Endothelial cell (in vitro differentiated cells): ENCODE results near the gene TMEM121. TPM values are rescaled to one million over a fixed set of nuclear protein-coding genes. Genes with fewer than 3 reads are reported as not detected.

ENCODE experiments used
- DNase-seq: peaks from one replicate; pipeline ENCODE4 v3.0.0; 2021; ENCODE audit warnings: low spot score
- H3K27ac Mint-ChIP-seq: one replicate; pipeline ENCODE4 v1.8.0; 2021; ENCODE audit warnings: mixed read lengths, inconsistent platforms; ENCODE audit not compliant: unreplicated experiment
- H3K27me3 Mint-ChIP-seq: one replicate; pipeline ENCODE4 v1.8.0; 2021; ENCODE audit warnings: mild to moderate bottlenecking, moderate library complexity, mixed read lengths, inconsistent platforms; ENCODE audit not compliant: unreplicated experiment
- H3K36me3 Mint-ChIP-seq: one replicate; pipeline ENCODE4 v1.8.0; 2021; ENCODE audit warnings: mild to moderate bottlenecking, low read depth, mixed read lengths, inconsistent platforms; ENCODE audit not compliant: unreplicated experiment
- H3K4me1 Mint-ChIP-seq: one replicate; pipeline ENCODE4 v1.8.0; 2021; ENCODE audit warnings: mild to moderate bottlenecking, mixed read lengths, inconsistent platforms; ENCODE audit not compliant: unreplicated experiment
- H3K4me3 Mint-ChIP-seq: one replicate; pipeline ENCODE4 v1.8.0; 2021; ENCODE audit warnings: mild to moderate bottlenecking, mixed read lengths, inconsistent platforms; ENCODE audit not compliant: unreplicated experiment
- H3K9me3 Mint-ChIP-seq: one replicate; pipeline ENCODE4 v1.8.0; 2021; ENCODE audit warnings: mixed read lengths, inconsistent platforms; ENCODE audit not compliant: unreplicated experiment
- CTCF ChIP-seq: fragments of 200-600 bp; sonication (generic); IDR thresholded peaks from one replicate; pipeline ENCODE4 v1.5.0; 2021; ENCODE audit warnings: antibody characterized with exemption; ENCODE audit not compliant: unreplicated experiment
- total RNA-seq: library from RNA; stranded (reverse); fragmentation: NEBNext Ultra II Directional; extraction: Animal tissue kit (Norgen Biotek cat#: 25700); gene quantifications from one replicate; pipeline ENCODE4 v1.2.1, GENCODE V29; 2021; ENCODE audit not compliant: unreplicated experiment

The TMEM121 gene
- total RNA-seq, 1 donor from 2014 or later, result 1.6 TPM

- Mint-ChIP-seq H3K9me3 (no peaks in the 10 kb centered on the region), H3K4me1 (peaks cover 2% of the 10 kb centered on the region), H3K27ac (no peak overlapping the region), H3K36me3 (no peaks in the 10 kb centered on the region), H3K27me3 (peaks cover 16% of the 10 kb centered on the region), H3K4me3 (no peak overlapping the region)
- no peak for TF ChIP-seq CTCF
- no peak for DNase-seq
Observed at GRCh38 chr14:105493921-105494605, 32.3 kb upstream of the TMEM121 start.

- no peak for DNase-seq
- no peak overlapping the region for H3K27ac Mint-ChIP-seq
- H3K9me3 Mint-ChIP-seq, result no peaks in the 10 kb centered on the region
- peaks cover 2% of the 10 kb centered on the region for H3K4me1 Mint-ChIP-seq
- peaks cover 15% of the 10 kb centered on the region for H3K27me3 Mint-ChIP-seq
- no peak overlapping the region for H3K4me3 Mint-ChIP-seq
- no peak for TF ChIP-seq CTCF
- no peaks in the 10 kb centered on the region for H3K36me3 Mint-ChIP-seq
Observed at GRCh38 chr14:105494606-105494929, 31.8 kb upstream of the TMEM121 start.

GRCh38 chr14:105495101-105495989, 31.0 kb upstream of the TMEM121 start:
- TF ChIP-seq CTCF, result no peak
- Mint-ChIP-seq H3K4me3 (no peak overlapping the region), H3K9me3 (no peaks in the 10 kb centered on the region), H3K4me1 (peaks cover 2% of the 10 kb centered on the region), H3K27ac (no peak overlapping the region), H3K27me3 (peaks cover 14% of the 10 kb centered on the region), H3K36me3 (no peaks in the 10 kb centered on the region)
- no peak for DNase-seq

GRCh38 chr14:105495990-105496830, 30.2 kb upstream of the TMEM121 start:
- H3K27ac Mint-ChIP-seq, result no peak overlapping the region
- H3K9me3 Mint-ChIP-seq, result no peaks in the 10 kb centered on the region
- TF ChIP-seq CTCF, result no peak
- no peaks in the 10 kb centered on the region for H3K36me3 Mint-ChIP-seq
- H3K4me3 Mint-ChIP-seq, result no peak overlapping the region
- H3K4me1 Mint-ChIP-seq, result no peaks in the 10 kb centered on the region
- H3K27me3 Mint-ChIP-seq, result peaks cover 10% of the 10 kb centered on the region
- DNase-seq, result no peak
